Measurements from ENCODE around the gene ZMYM4. TPM values are rescaled to one million over a fixed set of nuclear protein-coding genes. Genes with fewer than 3 reads are reported as not detected.

Gene ZMYM4
- polyA plus RNA-seq, 3 donors, result 12.3 to 31.8 (median 26.0) TPM

DNA sequence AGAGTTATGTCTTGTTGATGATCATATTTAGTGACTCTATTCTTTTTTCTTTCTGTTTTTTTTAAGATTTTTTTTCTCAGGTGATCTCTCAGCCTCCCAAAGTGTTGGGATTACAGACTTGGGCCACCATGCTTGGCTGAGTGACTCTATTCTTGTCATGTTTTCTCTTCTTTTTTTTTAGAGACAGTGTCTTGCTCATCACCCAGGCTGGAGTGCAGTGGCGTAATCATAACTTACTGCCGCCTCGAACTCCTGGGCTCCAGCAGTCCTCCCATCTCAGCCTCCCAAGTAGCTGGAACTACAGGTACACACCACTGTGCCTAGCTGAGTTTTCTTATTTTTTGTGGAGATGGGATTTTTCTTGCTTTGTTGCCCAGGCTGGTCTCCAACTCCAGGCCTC is 36.9 kb downstream of the ZMYM4 start:
- peaks cover 30 to 64% of the 10 kb centered on the region in 2 donors for H3K36me3 Mint-ChIP-seq
- peak overlapping the region in 3 of 7 donors; percentile 27 to 67 (median 65) for H3K27ac Mint-ChIP-seq
- H3K79me2 ChIP-seq (ENCODE audit: insufficient read depth, low read length), result peaks cover 55% of the 10 kb centered on the region
- H3K9me3 ChIP-seq (replicated peaks in 1 of 2; ENCODE audit: control insufficient read depth in 1 of 2, insufficient read depth in 1 of 2, low read length in 2 of 2), result no peaks in the 10 kb centered on the region
- intact Hi-C loops (cut with micrococcal nuclease), result no loop called here
- no peak for DNase-seq
- H3K4me3 Mint-ChIP-seq, result no peak overlapping the region
- H2AFZ ChIP-seq (ENCODE audit: insufficient read depth, low read depth, low read length, poor library complexity, severe bottlenecking), result no peak overlapping the region
- TF ChIP-seq, protein P1, sequence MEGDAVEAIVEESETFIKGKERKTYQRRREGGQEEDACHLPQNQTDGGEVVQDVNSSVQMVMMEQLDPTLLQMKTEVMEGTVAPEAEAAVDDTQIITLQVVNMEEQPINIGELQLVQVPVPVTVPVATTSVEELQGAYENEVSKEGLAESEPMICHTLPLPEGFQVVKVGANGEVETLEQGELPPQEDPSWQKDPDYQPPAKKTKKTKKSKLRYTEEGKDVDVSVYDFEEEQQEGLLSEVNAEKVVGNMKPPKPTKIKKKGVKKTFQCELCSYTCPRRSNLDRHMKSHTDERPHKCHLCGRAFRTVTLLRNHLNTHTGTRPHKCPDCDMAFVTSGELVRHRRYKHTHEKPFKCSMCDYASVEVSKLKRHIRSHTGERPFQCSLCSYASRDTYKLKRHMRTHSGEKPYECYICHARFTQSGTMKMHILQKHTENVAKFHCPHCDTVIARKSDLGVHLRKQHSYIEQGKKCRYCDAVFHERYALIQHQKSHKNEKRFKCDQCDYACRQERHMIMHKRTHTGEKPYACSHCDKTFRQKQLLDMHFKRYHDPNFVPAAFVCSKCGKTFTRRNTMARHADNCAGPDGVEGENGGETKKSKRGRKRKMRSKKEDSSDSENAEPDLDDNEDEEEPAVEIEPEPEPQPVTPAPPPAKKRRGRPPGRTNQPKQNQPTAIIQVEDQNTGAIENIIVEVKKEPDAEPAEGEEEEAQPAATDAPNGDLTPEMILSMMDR (IDR thresholded peaks at IDR 0.05), result no peak
- H3K27ac ChIP-seq (ENCODE audit: low read depth in 1 of 2, low read length in 2 of 2), result peak overlapping the region in 1 of 2 donors; percentile 56
- WGBS (ENCODE audit: insufficient coverage), result no CpG with 5 or more reads among the region's 3 CpGs
- no peaks in the 10 kb centered on the region for H3K27me3 Mint-ChIP-seq (ENCODE audit: low read depth in 3 of 3)
- H3K4me3 ChIP-seq (replicated peaks in 1 of 3; ENCODE audit: low read depth in 2 of 3, low read length in 3 of 3), result no peak overlapping the region
- no peaks in the 10 kb centered on the region for H3K4me1 ChIP-seq (ENCODE audit: control insufficient read depth in 1 of 2, insufficient read depth in 2 of 2, low read length in 2 of 2)
- H3K4me2 ChIP-seq (replicated peaks; ENCODE audit: extremely low read depth, low read length, poor library complexity, severe bottlenecking), result no peak overlapping the region
- peaks cover 6% of the 10 kb centered on the region for H3K4me1 Mint-ChIP-seq
- no peaks in the 10 kb centered on the region for H3K27me3 ChIP-seq (ENCODE audit: control insufficient read depth in 2 of 2, insufficient read depth in 2 of 2, low read length in 2 of 2)
- H3K9ac ChIP-seq (ENCODE audit: insufficient read depth, low read length, poor library complexity, severe bottlenecking), result no peak overlapping the region
- H3K9me3 Mint-ChIP-seq, result no peaks in the 10 kb centered on the region
- peaks cover 13 to 67% of the 10 kb centered on the region in 2 donors for H3K36me3 ChIP-seq (replicated peaks in 1 of 2; ENCODE audit: control insufficient read depth in 1 of 2, insufficient read depth in 2 of 2, low read length in 2 of 2)
- peaks cover 14% of the 10 kb centered on the region for H4K20me1 ChIP-seq (ENCODE audit: insufficient read depth, low read length)

DNA sequence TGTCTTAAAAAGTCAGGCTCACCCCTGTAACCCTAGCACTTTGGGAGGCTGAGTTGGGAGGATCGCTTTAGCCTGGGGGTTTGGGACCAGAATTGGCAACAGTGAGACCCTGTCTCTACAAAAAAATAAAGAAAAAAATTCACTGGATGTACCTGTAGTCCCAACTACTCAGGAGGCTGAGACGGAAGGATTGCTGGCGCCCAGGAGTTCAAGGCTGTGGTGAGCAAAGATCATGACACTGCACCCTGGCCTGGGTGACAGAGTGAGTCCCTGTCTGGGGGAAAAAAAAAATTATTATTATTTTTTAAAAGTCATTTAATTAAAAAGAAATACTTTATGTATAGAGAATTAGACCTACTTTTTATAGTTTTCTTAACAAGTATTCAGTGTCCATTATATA is 47.1 kb downstream of the ZMYM4 start:
- H3K4me1 Mint-ChIP-seq, result no peaks in the 10 kb centered on the region
- no CpG with 5 or more reads among the region's 3 CpGs for WGBS (ENCODE audit: insufficient coverage)
- Histone ChIP-seq H3K27me3 (ENCODE audit: control insufficient read depth in 2 of 2, insufficient read depth in 2 of 2, low read length in 2 of 2) (no peaks in the 10 kb centered on the region), H2AFZ (ENCODE audit: insufficient read depth, low read depth, low read length, poor library complexity, severe bottlenecking) (no peak overlapping the region), H4K20me1 (ENCODE audit: insufficient read depth, low read length) (no peaks in the 10 kb centered on the region), H3K4me2 (replicated peaks; ENCODE audit: extremely low read depth, low read length, poor library complexity, severe bottlenecking) (no peak overlapping the region), H3K9me3 (replicated peaks in 1 of 2; ENCODE audit: control insufficient read depth in 1 of 2, insufficient read depth in 1 of 2, low read length in 2 of 2) (no peaks in the 10 kb centered on the region), H3K4me3 (replicated peaks in 1 of 3; ENCODE audit: low read depth in 2 of 3, low read length in 3 of 3) (no peak overlapping the region), H3K79me2 (ENCODE audit: insufficient read depth, low read length) (peaks cover 28% of the 10 kb centered on the region), H3K4me1 (ENCODE audit: control insufficient read depth in 1 of 2, insufficient read depth in 2 of 2, low read length in 2 of 2) (no peaks in the 10 kb centered on the region), H3K27ac (ENCODE audit: low read depth in 1 of 2, low read length in 2 of 2) (no peak overlapping the region), H3K9ac (ENCODE audit: insufficient read depth, low read length, poor library complexity, severe bottlenecking) (no peak overlapping the region), H3K36me3 (replicated peaks in 1 of 2; ENCODE audit: control insufficient read depth in 1 of 2, insufficient read depth in 2 of 2, low read length in 2 of 2) (peaks cover 3 to 20% of the 10 kb centered on the region in 2 donors)
- H3K9me3 Mint-ChIP-seq, result peaks cover 0 to 3% (median 0%) of the 10 kb centered on the region in 7 donors
- intact Hi-C loops (cut with micrococcal nuclease), result no loop called here
- H3K36me3 Mint-ChIP-seq, result peaks cover 33 to 39% of the 10 kb centered on the region in 2 donors
- H3K27me3 Mint-ChIP-seq (ENCODE audit: low read depth in 3 of 3), result peaks cover 0 to 1% (median 0%) of the 10 kb centered on the region in 3 donors
- H3K4me3 Mint-ChIP-seq, result no peak overlapping the region
- TF ChIP-seq, protein P1 (IDR thresholded peaks at IDR 0.05), result no peak
- no peak for DNase-seq
- H3K27ac Mint-ChIP-seq, result peak overlapping the region in 1 of 7 donors; percentile 30

All from CD14-positive monocyte (primary cell).